ENCODE measurements around the gene CTNNA3. TPM values are rescaled to one million over a fixed set of nuclear protein-coding genes. Genes with fewer than 3 reads are reported as not detected.

CTNNA3 gene
- polyA plus RNA-seq, 1 donor = 4.3 TPM

DNA sequence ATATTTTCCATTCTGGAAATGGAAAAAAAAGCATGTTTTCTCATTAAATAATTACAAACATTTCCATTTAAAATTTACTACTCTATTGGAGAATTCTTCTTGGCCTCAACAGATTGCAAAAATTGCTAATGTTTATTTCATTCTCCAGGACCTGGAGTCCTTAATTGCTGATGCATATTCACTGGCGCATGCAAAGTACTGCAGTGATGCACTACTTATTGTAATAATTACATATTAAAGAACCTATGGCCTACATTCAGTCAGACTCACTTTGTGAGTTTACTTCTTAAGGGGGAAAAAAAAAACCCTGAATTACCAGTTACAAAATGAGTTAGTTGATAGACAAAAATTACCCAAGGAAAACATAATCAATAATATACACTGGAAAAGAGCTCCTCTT, 1161.1 kb downstream of the CTNNA3 start:
- no peak for DNase-seq

DNA sequence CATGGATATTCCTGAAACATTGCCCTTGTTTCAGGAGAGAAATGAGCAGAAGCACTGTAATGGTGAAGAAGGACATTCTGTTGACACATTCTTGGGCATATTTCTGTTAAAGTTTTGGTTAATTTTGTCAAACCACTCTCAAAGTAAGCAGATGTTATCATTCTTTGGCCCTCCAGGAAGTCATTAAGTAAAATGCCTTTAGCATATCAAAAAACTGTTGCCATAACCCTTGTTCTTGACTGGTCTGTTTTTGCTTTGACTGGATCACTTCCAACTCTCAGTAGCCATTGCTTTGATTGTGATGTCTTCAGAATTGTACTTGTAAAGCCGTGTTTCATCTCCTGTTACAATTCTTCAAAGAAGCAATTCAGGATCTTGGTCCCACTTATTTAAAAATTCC, 1174.5 kb downstream of the CTNNA3 start:
- peak; percentile 11 for DNase-seq

DNA sequence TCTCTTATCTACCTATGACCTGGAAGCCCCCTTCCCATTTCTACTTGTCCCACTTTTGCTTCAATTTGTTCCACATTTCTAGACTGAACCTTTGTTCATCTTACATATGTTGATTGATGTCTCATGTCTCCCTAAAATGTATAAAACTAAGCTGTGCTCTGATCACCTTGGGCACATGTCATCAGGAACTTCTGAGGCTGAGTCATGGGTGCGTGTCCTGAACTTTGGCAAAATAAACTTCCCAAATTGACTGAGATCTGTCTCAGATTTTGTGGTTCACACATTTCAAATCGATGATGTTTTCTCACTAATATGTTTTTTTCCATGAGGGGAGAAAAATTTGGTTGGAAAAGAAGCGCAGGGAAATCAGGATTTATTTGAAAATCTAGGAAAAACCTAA, 1176.4 kb downstream of the CTNNA3 start:
- DNase-seq = no peak

- no peak for DNase-seq
These were observed 1181.3 kb downstream of the CTNNA3 start for GRCh38 chr10:66514666-66515065.

DNA sequence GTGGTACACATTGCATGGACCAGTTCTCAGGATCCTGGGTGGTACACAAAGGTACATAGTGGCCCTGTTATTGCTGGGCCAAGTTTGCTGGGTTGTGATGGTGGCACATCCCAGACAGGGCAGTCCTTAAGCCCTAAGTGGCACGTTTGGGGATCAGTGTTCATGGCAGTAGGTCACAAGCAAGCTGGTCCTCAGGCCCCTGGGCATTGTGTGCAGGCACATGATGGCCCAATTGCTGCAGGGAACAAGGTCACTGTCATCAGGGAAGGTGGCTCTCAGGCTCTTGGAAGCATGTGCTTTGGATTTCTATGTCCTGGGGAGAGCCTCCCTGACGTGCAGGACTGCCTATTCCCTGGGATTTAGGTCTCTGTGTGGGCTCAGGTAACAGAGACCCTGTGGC, 1182.5 kb downstream of the CTNNA3 start:
- DNase-seq = no peak

GRCh38 chr10:66505003-66505657, 1190.9 kb downstream of the CTNNA3 start:
- DNase-seq = no peak

DNA sequence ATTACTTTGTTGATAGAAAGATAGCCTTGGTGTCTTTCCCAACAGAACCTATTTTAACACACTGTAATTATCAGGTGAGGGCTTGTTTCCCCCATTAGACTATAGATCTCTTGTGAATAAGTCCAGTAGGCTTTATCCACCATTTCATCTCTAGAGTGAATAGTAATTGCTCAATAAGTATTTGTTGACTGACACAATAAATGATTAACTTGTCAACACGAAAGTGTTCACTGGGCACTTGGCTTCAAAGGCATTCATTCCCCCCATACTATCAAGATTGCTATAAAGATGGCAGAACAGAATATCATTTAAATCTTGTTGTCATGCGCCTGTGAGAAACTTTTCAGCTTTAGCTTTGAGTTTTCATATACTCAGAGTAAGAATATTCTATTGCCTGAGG, 1194.6 kb downstream of the CTNNA3 start:
- no peak for DNase-seq

DNA sequence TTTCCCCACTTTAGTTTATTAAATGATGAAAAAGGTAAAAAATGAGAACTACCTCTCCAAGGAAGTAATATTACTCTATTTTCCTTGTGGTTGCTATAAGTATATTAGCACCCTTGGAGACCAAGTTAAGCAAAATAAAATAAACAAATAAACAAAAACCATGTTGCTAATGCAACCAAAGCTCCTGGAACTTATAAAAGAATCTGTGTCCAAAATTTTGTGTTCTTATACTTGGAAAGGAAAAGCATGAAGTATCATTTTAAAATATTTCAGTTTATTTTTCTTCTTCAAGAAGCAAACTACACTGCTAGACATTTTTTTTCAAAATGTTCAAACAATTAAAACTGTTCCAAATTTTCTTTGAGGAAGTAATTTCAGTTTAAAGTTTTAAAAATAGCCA, 1212.0 kb downstream of the CTNNA3 start:
- DNase-seq = no peak

GRCh38 chr10:66472156-66472555, 1223.8 kb downstream of the CTNNA3 start:
- DNase-seq = no peak

DNA sequence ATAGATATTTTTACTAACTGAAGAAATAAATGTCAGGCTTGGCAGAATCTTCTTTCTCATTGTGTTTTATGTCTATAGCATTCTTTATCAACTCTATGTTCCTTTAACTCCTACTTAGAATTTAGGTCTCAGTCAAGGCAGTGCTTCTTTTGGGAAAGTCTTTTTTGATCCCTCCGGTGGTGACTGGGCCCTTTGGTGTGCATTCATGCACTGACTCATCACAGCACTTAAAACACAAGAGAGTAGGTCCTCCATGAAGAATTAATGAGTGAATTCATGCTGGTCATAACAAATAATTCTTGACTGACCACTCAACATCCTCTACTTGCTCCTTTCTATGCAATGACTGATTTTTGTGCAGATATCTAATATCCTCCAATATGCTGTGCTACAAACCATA, 1229.0 kb downstream of the CTNNA3 start:
- DNase-seq = no peak

- DNase-seq = no peak
These were observed 1229.4 kb downstream of the CTNNA3 start for GRCh38 chr10:66466622-66467021.

DNA sequence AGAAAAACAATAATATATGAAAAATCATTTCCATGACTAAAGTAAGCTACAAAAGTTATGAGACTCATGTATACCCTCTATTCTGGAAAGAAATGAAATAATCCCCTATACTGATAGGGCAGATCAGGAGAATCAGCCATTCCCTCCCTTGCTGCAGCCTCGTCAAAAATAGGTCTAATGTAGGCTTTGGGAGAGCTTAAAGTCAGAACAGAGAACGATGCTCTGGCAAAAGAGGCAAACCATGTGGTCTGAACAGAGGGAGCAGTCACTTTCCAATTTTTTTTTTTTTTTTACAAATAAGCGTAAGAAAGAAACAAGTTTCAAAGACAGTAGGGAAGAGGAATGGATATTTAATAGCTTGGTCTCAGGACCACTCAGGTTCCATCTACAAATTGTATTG, 1232.4 kb downstream of the CTNNA3 start:
- DNase-seq = no peak

DNA sequence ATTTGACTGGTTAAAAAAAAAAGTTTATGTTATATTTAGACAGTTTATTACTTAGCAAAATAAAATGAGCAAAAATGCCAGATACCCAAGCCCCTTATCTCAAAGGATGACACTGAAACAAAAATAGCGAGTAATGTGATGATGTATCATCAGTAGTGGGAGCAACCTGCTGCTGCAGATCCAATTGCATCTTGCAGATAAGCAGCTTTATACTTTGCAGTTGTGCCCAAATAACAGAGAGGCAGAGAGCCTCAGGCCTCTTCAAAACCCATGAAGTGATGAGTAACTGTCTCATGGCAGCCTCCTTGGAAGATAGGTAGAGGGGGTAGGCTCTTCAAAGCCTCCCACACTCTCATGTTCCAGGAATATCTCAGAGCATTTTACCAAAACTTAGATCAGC, 1238.4 kb downstream of the CTNNA3 start:
- DNase-seq = no peak

DNA sequence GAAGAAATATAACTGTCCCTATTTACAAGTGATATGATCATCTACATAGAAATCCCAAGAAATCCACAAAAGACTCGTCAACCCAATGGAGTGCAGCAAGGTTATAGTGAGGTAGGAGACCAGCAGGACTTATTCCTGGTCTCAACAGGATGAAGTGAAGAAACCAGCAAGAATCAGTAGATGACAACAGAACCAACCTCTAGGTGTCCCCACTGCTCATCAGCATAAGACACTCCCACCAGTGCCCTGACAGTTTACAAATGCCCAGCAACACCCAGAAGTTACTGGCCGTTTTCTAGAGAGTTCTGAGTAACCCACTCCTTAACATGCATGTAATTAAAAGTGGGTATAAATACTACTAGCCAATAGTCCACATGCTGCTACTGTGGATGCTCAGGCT, 1240.7 kb downstream of the CTNNA3 start:
- no peak for DNase-seq

- DNase-seq = no peak
These were observed 1255.4 kb downstream of the CTNNA3 start for GRCh38 chr10:66440568-66440967.

DNA sequence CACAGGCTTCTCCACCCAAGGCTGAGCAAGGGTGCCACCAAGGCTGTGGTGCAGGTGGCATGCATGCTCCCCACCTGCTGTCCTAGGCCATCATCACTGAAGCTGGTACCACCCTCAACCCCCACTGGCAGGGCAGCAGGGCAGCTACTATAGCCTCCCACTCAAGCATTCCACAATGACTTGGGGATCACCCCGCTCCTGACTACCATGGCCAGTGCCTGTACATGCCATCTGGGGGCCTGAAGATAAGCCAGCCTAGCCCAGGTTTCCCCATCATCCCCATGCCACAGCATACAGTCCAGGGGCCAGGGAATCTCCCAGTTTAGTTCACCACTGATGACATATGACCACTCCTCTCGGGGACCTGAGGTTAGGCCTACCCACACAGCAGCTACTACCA, 1281.1 kb downstream of the CTNNA3 start:
- no peak for DNase-seq

DNA sequence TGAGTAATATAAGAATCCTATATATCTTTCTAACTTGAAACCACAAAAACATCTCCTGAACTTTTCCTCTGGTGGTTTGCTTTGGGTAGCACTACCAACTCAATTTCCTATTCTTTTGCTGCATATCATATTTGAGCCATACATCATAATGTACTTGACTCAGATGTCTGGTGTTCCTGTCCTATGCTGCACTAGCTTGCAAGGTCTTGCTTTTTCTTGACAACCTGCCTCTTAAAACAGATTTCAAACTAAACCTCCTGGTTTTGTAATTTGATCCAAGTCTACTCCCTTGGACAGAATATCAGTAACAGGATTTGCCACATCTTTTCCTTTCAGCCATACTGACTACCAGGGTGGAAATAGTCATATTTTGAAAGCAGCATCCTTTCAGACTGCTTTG, 1290.4 kb downstream of the CTNNA3 start:
- peak; percentile 6 for DNase-seq

- DNase-seq = no peak
These were observed 1297.3 kb downstream of the CTNNA3 start for GRCh38 chr10:66398669-66399068.

GRCh38 chr10:66394342-66395063, 1301.5 kb downstream of the CTNNA3 start:
- no peak for DNase-seq

GRCh38 chr10:66390926-66391325, 1305.1 kb downstream of the CTNNA3 start:
- DNase-seq = no peak

DNA sequence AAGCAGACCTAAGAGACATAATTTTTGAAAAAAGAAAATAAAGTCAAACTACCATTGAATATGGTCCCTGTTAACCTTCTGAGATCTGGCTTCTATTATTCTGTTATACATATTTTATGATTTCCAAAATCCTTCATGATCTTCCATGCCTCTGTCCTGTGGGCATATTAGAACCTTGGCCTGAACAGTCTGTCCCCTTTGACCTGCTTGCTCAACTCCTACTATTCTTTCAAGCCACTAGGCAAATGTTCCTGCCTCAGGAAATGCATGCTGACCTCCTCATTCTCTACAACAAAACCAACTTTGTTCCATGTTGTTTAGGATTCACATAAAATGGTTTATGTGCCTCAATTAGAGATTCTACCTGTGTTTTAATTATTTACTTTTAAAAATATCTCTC, 1315.0 kb downstream of the CTNNA3 start:
- no peak for DNase-seq

- DNase-seq = no peak
These were observed 1317.7 kb downstream of the CTNNA3 start for GRCh38 chr10:66378117-66378876.

DNA sequence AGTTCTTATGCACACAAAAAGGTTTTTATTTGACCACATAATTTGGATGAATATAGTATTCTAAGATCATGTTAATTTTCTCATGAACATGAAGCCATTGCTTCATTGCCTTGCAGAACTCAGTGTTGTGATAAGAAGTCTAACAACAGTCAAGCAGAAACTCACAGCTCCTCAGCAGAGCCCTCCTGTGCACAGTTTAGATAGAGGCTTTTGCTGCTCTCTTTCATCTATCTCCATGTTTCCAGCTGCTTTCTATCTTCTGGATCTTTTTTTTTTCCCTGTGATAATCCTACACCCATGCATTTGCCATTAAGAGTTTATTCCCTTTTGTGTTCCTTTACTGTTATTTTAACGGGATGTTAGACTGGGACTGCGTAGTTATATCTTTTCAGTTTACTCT, 1327.8 kb downstream of the CTNNA3 start:
- no peak for DNase-seq
